HPDE6-E6E7 (cell line): ENCODE results near the gene PTPRD.

ENCODE experiments used
- DNase-seq: peaks from one replicate; pipeline ENCODE4 v3.0.0; 2011; ENCODE audit warnings: missing footprints; ENCODE audit errors: extremely low spot score

Gene PTPRD

DNA sequence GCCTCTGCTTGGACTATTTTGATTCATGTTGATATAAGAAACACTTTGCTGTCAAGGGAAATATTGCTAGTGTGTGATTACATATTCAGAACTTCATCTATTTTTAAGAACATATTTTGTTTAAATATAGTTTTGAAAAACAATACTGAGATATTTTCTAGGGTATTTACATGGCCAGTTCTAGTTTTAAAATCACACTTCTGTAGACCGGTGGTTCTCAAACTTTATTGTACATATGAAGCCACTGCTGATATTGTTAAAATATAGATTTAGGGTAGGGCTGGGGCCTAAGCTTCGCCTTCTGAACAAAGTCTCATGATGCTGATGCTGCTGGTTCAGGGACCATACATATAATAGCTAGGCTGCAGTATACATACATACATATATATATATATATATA, 1000.0 kb downstream of the PTPRD start:
- DNase-seq = no peak

DNA sequence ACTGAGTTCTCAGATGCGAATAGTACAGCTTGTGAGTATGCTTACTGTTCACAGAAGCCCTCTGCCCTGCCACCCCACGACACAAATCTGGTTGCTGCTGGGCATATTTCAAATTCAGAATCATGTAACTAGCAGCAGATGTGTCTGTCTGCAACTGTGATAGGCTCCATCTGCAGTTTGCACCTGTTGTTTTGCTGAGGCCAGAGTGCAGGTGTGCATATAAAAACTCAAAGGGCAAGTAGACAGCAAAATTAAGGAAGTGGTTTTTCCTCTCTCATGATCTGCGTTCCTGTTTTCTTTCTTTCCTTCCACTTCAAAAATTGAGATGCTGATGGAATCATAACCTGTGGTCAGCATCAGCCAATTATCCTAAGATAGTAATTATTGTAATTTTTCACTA, 1000.5 kb downstream of the PTPRD start:
- DNase-seq = no peak

DNA sequence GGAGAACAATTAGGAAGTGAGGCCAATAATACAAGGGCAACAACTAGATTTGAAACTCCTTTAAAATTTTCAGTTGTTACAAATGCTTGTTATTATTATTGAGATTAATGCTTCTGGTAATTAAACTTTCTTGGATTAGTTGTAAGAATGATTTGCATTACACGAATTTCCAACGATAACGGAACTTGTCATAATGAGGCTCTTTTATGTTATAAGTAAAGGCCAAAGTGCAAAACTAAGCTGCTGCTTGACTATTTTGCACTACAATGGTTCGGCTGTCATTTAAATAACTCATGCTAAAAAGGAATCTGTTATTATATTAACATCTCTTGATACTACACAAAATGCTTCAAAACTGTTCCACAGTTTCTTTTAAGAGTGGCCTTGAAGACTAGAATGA, 1007.1 kb downstream of the PTPRD start:
- no peak for DNase-seq

DNA sequence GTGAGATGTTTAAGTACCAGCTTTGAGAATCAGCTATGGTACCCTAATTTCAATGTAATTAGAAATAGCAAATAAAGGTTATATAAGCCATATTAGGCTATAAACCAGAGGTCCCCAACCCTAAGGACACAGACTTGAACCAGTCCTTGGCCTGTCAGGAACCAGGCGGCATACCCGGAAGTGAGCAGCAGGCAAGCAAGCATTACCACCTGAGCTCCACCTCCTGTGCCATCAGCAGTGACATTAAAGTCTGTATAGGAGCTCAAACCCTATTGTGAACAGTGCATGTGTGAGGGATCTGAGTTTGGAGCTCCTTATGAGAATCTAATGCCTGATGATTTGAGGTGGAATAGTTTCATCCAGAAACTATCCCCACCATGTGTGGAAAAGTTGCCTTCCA, 1009.5 kb downstream of the PTPRD start:
- DNase-seq = no peak

DNA sequence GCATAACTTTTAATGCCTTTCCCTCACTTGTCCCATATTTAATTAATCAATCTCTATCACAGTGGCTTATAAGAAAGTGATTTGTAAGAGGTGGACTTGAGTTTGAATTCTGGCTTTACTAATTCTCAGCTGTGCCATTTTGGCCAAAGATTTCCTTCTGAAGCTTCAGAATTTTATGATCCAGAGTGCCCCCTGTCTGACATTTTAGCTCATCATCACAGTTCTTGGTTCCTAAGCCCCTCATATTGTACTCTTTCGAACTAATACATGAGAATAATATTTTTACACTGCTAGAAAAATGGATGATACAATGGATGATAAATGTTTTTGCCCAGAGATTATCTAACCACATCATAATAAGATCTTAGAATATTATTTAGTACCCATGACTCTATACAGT, 1014.1 kb downstream of the PTPRD start:
- DNase-seq = no peak

DNA sequence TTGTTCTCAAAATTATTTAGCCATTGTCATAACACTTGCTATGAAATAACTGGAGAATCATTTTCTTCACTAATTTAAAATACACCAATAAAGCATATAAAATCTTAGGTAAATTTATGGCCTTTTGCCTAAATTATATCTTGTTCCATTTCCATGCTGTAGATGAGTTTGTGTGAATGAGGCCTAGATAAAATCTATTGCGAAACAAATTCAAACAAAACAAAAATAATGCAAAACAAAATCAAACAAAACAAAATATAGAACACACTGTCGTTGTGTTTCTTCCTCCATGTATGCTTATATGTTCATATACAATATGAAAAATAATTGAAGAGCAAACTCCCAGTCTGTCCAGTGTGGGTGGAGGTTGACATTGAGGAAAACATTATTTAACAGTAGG, 1020.7 kb downstream of the PTPRD start:
- DNase-seq = no peak

DNA sequence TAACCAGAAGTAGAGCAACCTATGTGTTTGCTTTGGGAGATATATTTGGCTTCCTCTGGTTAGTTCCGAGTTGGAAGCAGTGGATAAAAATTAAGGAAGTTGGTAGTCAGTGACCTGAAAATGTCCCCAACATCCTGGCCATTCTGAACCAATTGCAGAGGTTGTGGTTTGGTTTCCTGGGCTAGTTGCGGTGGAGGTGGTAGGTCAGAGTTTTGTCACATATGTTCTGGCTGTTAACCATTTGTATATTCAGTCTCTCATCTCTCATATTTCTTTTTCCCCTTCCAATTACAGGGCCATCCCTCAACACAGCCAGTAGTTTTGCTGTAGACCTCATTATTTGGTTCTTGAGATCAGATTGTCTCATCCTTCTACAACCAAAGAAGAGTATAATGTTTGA, 1026.9 kb downstream of the PTPRD start:
- DNase-seq = no peak

DNA sequence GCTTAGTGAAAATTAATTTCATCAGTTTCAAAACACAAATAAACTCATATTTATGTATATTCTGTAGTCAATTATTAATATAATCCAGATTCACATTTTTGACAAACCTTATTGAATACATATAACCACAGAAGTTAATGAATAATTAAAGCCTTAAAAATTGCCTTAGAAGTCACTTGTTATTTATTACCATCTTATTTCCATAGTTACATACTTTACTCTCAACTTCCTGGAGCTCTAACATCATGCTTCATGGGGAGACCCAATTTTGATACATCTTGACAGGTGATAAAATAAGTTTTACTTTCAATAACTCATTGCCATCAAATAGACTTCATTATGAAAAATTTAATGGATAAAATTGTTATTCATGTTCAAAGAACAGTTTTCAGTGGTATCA, 1038.7 kb downstream of the PTPRD start:
- DNase-seq = no peak

DNA sequence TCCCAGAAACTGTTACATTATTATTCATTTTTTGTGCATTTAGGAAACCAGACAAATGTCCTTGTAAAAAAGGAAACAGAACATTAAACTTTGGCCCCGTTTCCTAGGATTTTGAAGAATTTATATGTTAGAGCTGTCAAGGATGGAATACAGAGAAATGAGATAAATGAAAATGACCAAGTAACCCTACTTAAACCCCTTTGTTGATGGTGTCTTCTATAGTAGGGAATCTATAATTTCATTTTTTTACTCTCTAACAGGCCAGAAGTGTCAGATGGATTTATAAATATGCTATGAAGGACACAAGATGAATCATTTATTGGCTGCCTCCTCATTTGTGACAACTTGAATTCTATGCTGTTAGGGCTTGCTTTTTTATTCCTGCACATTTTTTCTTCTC, 1047.1 kb downstream of the PTPRD start:
- no peak for DNase-seq

DNA sequence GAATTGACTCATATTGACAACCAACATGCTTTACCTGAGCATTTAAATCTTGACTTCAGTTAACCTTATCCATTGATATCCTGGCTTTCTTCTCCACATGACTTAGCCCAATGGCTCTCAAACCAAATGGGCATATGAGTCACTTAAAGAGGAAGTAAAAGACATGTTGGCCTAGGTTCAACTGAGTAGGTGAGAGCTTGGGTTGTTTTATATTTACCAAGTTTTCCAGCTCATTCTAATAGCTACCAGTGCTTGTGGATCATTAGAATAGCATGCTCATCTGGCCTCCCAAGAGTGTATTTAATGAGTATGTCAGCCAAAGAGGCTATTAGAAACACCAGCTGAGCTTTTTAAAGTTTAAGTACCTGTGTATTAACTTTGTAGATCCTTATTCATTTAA, 1049.0 kb downstream of the PTPRD start:
- DNase-seq = no peak

DNA sequence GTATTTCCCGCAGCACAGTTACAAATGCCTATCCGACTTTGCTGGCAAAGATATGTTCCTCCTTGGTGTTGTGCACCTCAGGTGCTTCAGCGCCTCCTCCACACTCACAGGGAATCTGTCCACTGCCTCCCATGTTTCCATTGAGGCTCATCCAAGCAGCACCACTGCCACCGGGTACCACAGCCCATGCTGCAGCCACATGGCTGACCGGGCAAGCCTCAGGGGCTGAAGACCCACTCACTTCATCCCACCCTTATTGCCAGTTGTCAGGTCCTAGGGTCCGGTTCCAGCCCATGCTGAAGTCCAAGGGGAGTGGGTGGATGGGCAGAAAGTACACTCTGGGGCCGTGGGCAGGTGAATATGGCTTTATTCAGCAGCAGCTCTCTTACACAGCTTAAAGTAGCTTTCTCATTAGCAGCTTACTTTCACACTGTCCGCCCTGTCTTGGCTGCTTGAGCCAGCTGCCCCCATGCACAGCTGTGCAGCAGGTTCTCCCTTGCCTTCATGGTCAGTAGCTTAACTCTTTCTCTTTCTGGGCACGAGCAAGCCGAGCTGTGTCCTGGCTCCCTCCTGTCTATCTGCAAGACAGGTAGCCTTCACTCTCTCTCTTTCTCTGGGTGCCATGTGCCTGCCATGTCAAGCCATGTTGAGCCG, 1052.3 kb downstream of the PTPRD start:
- DNase-seq = no peak

DNA sequence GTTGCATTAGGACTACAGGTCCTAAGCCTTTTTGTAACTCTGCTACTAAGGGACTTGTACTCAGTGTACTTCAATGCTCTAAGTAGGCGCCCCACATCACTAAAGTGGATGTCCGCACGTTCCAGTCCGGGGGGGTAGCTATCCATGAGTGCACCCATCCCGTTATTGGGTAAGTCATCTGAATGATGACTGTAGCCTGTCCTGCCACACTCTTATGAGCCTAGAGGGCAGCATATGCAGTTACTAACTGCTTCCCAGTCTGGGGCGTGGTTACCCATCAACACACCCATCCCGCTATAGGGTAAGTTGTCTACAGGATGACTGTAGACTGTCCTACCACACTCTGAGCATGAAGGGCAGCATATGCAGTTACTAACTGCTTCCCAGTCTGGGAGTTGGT, 1053.9 kb downstream of the PTPRD start:
- DNase-seq = no peak

DNA sequence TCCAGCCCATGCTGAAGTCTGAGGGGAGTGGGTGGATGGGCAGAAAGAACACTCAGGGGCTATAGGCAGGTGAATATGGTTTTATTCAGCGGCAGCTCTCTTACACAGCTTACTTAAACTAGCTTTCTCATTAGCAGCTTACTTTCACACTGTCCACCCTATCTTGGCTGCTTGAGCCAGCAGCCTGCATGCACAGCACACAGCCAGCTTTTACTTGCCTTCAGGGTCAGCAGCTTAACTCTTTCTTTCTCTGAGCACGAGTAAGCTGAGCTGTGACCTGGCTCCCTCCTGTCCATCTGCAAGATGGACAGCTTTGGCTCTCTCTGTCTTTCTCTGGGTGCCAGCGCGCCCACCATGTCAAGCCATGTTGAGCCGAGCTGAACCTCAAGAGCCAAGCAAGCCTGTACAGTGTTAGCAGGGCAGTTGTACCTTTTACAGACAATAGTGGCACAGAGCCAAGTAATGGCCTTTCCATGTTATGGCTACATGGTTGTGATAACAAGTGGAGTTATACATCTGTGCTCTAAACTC, 1054.9 kb downstream of the PTPRD start:
- DNase-seq = no peak

DNA sequence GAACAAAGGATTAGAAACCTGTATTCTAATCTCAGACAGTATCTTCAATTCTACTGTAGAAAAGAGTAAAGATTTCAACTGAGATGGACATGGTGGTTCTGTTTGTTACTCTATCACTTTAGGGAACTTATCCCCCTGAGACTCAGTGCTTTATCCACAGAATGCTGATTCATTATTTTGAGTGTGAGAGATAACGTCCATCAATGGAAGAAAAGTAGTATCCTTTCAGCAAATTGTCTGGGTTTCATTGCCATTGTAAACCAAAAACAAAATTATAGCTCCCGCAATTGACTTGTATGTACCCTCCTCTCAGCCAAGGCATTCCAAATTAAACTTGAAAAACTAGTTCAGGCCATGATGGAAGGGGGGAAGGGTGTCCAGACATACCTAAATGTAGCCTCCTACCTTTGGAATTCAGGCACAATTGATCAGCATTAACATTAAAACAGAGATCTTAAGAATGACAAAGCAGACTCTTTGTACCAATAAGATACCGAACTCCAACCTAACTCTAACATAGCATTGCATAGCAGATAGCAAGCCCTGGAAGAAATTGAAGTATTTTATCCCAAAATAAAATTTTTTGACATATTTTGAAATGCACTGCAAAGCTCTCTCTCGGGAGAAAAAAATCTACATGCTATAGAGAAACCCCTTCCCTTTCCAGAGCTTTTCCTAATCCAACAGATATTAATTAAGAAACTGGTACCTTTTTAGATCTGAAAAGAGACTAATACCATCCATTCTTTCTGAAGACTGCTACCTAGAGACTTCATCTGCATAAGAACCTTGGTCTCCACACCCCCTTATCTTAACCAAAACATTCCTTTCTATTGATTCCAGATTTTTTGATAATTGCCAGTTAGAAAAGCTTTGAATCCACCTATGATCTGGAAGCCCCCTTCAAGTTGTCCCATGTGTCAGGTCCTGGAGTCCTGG, 1055.7 kb downstream of the PTPRD start:
- no peak for DNase-seq

DNA sequence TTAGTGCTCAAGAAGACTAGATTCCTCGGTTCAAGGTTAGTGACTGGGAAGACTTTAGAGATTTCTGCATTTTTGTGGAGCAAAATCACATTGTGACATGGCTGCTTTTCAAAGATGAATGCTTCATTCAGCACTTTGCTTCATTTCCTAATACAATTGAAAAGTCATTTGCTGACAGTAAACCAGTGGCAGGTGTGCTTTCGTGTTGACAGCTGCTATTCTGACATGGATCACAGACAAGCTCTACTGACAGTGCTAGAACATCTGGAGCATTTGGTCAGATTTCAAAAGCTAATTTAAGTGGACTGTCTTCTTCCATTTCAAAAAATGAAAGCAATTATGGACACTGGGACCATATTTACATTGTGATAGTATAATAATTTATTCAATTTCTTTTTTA, 1060.1 kb downstream of the PTPRD start:
- no peak for DNase-seq

DNA sequence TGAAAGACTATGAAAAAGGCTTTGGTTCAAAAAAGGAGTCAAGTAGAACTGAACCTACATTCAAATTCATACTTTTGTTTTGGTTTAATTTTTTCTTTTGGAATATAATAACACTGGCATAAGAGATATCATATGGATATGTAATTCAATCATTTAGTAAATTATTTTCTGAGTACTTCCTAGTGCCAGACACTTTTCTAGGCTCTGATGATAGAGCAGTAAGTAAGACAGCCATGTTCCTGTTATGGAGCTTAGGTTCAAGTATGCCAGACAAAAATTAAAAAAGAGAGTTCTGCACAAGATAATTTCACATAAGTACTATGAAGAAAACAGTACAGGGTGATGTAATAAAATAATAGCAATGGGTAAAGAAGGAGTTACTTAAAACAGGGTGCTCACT, 1074.0 kb downstream of the PTPRD start:
- no peak for DNase-seq

DNA sequence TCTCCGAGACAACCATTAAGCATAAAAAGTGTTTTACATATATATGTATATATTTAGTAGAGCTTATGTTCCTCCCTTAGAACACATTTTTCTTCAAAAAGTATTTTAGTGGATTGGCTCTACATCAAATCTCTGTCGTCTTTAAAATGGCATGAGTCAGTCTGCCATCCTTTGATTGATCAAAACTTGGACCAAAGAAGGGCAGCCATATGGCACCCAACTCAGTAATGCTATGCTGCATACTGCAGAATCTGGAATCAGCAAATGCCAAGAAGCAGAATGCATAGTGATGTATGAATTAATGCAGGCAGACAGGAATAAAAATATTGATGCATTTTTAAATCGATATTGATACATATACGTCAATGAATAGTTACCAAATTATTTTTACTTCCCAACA, 1074.4 kb downstream of the PTPRD start:
- DNase-seq = no peak

DNA sequence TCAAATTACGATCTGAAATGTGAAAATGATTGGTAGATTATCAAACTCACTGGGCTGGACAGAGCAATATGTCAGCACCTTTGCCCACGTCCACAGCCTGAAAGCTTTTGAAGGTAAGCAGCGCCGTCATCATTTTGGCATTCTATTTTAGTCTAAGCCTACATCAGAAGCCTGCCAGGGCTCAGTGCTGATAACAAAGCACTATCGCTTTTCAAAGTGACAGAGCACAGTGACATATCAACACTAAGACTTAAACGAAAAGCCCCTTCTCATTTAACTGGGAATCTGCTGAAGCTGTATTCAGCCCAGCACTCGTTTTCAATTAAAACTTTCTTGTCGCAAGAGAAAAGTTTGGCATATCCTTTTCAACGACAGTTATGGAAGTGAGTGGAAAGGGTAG, 1076.3 kb downstream of the PTPRD start:
- DNase-seq = no peak

DNA sequence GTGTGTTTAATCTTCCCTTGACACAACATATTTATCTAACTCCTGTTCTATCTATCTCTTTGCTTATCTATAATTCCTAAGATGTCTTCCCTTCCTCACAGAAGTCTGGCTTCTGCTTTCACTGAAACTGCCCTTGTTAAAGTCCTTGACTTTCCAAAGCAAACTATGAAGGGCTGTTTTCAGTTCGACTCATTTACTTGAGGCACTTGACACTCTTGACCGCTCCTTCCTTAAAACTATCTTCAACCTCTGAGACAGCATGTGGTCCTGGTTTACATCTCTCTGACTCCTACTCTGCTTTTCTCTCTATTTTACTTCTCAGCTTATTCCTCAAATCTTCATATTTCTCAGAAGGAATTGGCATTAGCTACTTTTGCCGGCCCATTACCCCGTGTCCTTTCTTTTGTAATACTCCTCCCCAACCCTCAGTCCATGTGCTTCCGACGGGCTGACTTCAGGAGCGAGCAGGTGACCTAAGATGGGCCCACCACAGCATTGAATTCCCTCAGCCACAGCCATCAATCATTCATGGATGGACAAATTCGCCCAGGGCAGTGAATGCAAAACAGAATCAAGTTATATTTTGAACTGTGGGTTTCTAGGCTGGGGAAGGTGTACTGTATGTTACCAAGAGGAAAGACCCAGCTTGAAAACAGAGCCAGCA, 1089.2 kb downstream of the PTPRD start:
- no peak for DNase-seq

DNA sequence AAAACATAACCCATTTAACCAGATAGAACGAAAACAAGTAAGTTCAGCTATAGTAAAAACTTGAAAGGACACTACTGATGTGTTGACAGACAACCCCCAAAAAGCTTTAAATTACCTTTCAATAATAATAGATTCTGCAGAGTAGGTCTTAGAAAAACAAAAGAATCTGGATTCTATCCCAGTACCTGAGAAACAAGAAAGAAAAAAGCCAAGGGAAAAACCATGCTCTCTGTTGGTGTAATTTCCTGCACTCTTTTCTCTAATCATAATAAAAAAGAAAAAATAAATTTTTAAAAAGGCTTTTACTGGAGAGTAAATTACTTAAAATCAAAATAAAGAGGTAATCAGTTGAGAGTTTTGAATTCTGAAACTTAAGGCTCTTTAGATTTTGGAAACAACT, 1090.4 kb downstream of the PTPRD start:
- no peak for DNase-seq

DNA sequence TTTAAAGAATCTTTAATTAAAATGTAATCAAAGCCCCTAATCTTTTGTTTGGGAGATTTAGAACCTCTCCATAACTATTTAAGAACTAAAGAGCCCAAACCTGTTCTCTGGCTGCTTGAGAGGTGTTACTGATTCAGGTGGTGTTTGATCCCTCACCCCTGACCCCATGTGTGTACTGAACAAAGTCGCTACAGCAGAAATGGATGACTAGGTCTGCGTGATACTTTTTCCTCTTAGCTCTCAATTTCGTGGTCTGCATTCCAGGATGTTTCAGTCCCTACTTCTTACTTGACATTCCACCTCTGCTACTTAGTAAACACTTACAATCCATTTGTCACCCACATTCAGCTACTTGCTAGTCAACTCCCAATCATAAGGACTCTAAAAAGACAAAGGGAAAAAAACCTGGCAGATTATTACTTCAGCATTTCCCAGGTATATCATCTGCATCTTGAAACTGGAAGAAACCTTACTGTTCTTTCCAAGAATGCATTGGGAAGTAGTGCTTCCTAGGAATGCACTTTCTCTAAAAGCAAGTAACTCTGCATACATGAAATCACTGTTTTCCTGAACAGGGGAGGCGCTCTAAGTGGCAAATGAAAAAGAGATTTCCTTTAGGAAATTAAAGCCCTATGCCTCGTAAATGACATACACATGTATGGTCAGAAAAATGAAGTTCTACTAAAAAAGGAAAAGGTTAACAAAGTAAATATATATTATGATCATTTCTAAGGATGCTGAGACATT, 1091.6 kb downstream of the PTPRD start:
- no peak for DNase-seq

DNA sequence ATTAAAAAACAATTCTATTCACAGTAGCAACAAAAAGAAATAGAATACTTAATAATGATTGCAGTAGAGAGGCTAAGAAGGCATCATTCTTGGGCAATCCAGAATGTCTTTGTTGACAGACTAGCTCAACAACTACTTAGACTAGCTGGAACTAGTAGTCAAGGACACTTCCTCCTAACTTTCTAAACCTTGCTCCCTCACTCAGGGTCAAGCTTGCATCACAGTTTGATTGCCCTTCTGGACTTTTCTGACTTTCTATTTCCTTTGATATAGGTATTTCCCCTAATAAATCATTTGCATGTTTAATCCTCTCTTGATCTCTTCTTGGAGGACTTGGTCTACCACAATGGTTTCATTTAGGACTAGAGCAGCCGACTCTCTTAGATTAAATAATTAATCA, 1107.9 kb downstream of the PTPRD start:
- DNase-seq = no peak
